SK-N-SH treated with all-trans-retinoic acid at 6 μM for 48 hours (cell line): ENCODE data around the gene SLC25A17.

Source experiments
- CSDC2 ChIP-seq: fragments of 250-450 bp; sonication (Bioruptor Pico); IDR thresholded peaks from 2 replicates; pipeline ENCODE4 v1.5.0; 2020; ENCODE audit warnings: mild to moderate bottlenecking, moderate library complexity
- PATZ1 ChIP-seq: fragments of 250-450 bp; sonication (Bioruptor Pico); IDR thresholded peaks from 2 replicates; pipeline ENCODE4 v1.8.0; 2020; ENCODE audit warnings: mild to moderate bottlenecking, moderate library complexity, borderline replicate concordance

GRCh38 chr22:40818192-40818746 lies 877 bp downstream of the SLC25A17 start:
- TF ChIP-seq CSDC2 (CRISPR knock-in tag), result no peak
- TF ChIP-seq PATZ1 (CRISPR knock-in tag), result no peak
